NCI-H128 (cell line): ENCODE measurements around the gene SMARCAL1.

Experiments
- DNase-seq: peaks from one replicate; lab custom pipeline; 2025; ENCODE audit not compliant: unreplicated experiment; lab: John Stamatoyannopoulos, UW

Gene SMARCAL1

DNA sequence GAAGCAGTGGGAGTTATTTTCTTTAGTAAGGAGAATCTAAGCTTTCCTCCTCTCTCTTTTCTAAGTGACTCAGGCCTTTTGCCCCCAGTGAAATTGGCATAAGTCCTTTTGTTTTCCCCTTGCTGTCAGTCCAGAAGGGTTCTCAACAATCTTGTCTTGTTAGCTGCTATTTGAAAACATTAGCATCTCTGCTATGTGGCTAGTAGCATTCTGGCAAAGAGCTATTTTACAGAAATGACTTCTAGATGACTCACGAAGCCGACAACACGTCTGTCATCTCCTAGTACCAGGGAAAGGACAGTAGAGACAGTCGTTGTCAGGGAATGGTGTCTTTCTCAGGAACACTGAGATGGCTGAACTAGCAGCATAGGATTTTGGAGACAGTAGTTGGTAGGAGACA is 14.7 kb downstream of the SMARCAL1 start:
- DNase-seq, result no peak

DNA sequence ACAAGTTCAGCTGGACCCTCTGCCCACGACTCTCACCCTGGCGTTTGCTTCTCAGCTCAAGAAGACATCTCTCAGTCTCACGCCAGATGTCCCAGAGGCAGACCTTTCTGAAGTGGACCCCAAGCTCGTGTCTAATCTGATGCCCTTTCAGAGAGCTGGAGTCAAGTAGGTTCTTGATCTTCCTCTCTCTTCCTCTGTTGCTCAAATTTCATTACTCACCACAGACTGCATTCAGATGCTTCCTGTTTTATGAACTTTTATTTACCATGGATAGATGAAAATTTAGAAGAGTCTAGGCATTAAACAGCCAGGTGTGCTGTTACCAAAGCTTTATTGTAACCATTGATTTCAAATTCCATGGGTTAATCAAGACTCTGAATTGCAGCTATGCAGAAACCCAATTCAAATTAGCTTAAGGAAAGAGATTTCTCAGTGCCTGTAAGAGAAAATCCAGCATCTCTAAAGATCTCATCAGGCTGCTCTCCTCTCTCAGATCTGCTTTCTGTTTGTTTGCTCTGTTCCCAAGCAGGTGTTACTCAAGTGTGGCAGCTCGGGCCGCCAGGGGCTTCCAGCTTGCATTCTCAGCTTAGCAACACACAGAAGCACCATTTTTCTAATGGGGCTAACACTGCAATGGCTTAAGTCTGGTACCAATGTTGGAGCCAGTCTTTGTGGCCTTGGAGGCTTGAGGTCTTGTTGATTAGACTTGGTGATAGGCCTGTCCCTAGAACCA is 16.5 kb downstream of the SMARCAL1 start:
- peak; percentile 23 for DNase-seq

DNA sequence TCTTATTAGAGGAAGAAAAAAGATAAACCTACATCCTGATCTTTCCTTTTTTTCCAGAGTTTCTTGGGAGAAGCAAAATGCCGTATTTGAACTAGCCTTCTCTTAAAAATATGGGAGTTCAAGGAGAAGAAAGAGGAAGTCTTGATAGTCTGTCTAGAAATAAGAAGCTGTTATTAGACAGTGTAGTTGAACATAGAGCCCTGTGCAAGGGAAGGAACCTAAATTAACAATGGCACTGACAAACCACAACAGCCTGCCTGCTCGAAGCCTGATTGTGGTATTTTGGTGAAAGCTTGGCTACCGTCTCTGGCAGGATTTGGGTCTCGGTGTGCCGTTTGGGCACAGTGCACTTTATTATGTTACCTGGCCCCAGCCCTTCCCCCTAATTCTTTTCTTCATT is 17.1 kb downstream of the SMARCAL1 start:
- DNase-seq, result no peak

- no peak for DNase-seq
Observed at GRCh38 chr2:216430811-216431530, 18.7 kb downstream of the SMARCAL1 start.

DNA sequence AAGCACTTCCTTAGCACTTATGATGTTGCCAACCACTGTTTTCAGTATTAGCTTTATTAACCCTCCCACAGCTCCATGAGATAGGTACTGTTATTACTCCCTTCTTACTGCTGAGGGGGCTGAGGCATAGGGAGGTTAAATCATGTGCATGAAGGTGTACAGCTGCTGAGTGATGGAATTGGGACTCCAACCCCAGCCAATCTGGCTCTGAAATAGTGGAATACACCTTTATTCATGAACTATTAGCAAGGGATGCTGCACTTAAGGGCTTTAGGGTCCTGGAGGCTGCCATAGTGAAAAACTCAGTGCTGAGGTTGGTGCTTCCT is 19.2 kb downstream of the SMARCAL1 start:
- no peak for DNase-seq

GRCh38 chr2:216436383-216436782 is 24.1 kb downstream of the SMARCAL1 start:
- no peak for DNase-seq

- DNase-seq, result no peak
Observed at GRCh38 chr2:216441308-216442010, 29.2 kb downstream of the SMARCAL1 start.

GRCh38 chr2:216445501-216445900 is 33.2 kb downstream of the SMARCAL1 start:
- no peak for DNase-seq

- no peak for DNase-seq
Observed at GRCh38 chr2:216446343-216446742, 34.1 kb downstream of the SMARCAL1 start.

- no peak for DNase-seq
Observed at GRCh38 chr2:216447293-216447692, 35.0 kb downstream of the SMARCAL1 start.

GRCh38 chr2:216448829-216449228 is 36.5 kb downstream of the SMARCAL1 start:
- no peak for DNase-seq

- no peak for DNase-seq
Observed at GRCh38 chr2:216450346-216450745, 38.1 kb downstream of the SMARCAL1 start.

DNA sequence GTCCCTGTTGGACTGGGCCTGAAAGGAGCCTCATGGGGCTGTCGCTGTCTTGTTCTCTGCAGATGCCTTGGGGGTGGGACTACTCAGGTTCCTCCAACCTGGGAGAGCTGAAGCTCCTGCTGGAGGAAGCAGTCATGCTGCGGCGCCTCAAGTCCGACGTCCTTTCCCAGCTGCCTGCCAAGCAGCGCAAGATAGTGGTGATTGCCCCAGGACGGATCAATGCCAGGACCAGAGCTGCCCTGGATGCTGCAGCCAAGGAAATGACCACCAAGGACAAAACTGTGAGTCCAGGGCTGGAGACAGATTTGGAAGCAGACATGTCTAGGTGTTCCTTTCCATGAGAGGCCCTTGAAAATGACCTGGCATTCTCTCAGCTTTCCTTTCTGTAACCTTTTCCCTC is 38.5 kb downstream of the SMARCAL1 start:
- no peak for DNase-seq

DNA sequence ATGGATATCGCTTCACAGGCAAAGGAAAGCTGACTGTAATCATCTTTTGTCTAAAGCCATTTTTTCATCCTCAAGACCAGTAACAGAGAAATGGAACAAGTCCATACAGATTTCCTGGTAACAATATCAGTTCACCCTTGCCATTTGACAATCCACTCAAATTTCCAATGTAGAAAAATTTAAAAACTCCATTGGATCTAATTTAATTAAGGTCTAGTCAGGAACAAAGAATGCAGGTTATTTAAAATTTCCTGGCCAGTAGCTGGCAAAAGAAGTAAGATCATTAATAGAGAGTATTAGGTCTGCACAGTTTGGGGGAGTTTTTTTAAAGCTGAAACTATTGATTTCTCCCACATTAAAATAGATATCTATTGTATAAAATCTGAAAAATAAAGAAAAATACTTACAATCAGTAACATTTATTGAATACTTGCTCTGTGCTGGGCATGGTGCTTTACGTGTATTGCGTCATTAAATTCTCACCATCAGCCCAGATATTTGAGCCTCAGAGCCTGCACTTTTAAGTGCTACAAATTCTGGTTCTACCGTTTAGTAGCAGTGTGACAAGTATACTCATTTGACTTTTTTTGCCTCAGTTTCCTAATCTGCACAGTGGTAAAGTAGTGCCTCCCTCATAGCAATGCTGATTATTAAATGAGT is 41.8 kb downstream of the SMARCAL1 start:
- no peak for DNase-seq

DNA sequence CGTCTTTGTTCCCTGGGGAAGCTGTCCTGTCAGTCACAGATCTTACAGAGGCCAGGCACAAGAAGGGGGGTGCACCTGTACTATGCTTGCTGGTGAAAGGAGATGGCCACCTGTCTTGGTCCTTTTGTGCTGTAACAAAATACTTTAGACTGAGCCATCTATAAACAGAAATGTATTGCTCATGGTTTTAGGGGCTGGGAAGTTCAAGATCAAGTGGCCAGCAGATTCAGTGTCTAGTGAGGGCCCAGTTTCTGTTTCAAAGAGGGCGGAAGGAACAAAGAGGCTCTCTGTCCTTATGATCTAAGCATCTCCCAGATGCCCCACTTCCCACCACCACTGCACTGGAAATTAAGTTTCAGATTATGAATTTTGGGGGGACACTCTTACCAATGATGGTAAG is 50.9 kb downstream of the SMARCAL1 start:
- DNase-seq, result no peak

GRCh38 chr2:216464104-216464720 is 51.9 kb downstream of the SMARCAL1 start:
- DNase-seq, result no peak

DNA sequence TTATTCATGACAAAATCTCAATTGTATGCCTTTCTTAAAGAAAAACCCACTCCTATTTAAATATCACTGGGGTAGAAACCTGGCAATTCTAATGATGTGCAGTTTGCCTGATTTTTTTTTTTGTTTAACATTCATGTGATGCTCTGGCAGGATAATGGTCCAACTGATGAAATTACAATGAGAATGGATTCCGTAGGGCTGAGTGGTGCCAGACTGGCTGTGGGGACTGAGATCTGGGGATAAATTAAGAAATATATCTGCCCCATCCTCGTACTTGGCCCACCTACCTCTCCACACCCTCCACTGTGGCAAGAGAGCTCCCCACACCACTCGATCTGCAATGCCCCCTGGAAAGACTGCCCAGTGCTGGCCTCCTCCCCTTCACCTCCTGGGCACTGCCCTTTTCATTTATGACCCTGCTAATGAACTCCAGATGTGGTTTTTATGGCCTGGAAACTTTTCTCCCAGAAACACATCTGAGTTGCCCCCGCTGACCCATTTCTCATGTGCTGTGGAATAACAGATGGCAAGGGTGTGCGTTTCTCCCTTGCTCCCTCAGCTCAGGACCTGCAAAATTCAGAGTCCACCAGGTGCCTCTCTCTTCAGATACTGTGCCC is 53.4 kb downstream of the SMARCAL1 start:
- DNase-seq, result no peak

- no peak for DNase-seq
Observed at GRCh38 chr2:216467845-216468244, 55.6 kb downstream of the SMARCAL1 start.

DNA sequence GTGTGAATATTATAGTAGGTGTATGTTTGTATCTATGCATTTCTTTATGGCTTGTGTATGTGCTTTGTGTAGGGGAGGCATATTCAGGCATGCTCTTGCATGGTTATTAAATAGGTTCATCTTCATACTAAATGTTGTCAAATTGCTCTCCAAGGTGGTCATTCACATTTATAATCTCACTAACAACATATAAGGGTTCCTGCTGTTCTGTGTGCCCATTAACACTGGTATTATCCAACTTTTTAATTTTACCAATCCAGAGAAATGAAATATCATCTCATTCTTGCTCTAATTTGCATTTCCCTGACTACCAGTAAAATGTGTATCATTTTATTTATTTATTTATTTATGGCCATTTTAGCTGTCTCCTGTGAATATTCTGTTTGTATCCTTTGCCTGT is 57.4 kb downstream of the SMARCAL1 start:
- no peak for DNase-seq

- DNase-seq, result no peak
Observed at GRCh38 chr2:216473187-216473586, 60.9 kb downstream of the SMARCAL1 start.
